PC-9 (cell line): ENCODE measurements around the gene MTR.

ENCODE experiments used
- CTCF ChIP-seq: fragments of 200-600 bp; sonication (generic); conservative IDR thresholded peaks from 2 replicates; pipeline ENCODE4 v1.6.1; 2017; ENCODE audit warnings: mixed run types, antibody characterized with exemption, mild to moderate bottlenecking, moderate library complexity
- EZH2 ChIP-seq: fragments of 200-600 bp; sonication (generic); IDR thresholded peaks from 2 replicates; pipeline ENCODE4 v1.8.0; 2017; ENCODE audit warnings: antibody characterized with exemption, low read depth

- TF ChIP-seq CTCF: no peak
- TF ChIP-seq EZH2: no peak
These were observed 70.7 kb downstream of the MTR start for GRCh38 chr1:236865818-236866155.
